ENCODE data around the gene ANXA2.

ANXA2 gene

DNA sequence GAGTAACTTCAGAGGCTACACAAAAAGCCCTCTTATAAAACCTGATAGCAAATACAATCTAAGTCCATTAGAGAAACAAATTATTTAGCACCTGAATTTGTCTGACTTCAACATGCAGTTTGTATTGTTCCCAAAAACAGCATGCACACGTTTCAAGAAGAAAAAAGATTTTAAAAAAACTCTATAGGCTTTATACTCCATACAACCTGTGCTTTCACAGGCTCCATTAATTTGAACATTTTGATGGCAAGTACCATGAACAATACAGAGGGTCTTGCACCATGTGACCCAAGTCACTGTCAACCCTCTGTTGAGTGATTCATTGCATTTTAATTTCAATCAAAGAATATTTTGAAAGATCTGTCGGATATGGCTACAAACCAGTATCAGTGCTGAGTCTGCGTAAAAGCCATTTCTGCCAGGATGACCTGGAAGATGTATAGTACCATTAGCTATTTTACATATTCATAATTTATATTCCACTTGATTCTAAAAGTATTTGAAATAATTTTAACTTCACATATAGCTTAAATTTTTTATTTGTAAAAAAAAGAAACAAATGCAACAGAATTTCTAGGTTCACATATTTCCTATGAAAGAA is 13.2 kb downstream of the ANXA2 start:
- Histone ChIP-seq H3K14ac (ENCODE audit: low read length) (no peak overlapping the region), H3K79me1 (ENCODE audit: low read length) (peaks cover 5% of the 10 kb centered on the region), H3K4me3 (ENCODE audit: low read depth, low read length) (no peak overlapping the region), H2BK5ac (ENCODE audit: low read depth, low read length, poor library complexity) (no peak overlapping the region), H4K91ac (ENCODE audit: low read depth, low read length) (no peak overlapping the region), H3K27ac (ENCODE audit: low read depth, low read length) (no peak overlapping the region), H3K9ac (ENCODE audit: low read length) (no peak overlapping the region), H4K8ac (ENCODE audit: low read depth, low read length) (no peak overlapping the region), H3K9me3 (ENCODE audit: insufficient read depth, low read depth, low read length) (no peaks in the 10 kb centered on the region), H4K12ac (ENCODE audit: low read depth, low read length) (no peak overlapping the region), H3K79me2 (ENCODE audit: control insufficient read depth, insufficient read depth, low read length, poor library complexity) (peaks cover 16% of the 10 kb centered on the region), H2AK5ac (ENCODE audit: low read length) (no peak overlapping the region), H3K18ac (ENCODE audit: low read length) (no peak overlapping the region), H3K36me3 (ENCODE audit: control insufficient read depth in 1 of 2, insufficient read depth in 2 of 2, low read length in 2 of 2) (peaks cover 15 to 40% of the 10 kb centered on the region in 2 experiments), H2BK12ac (ENCODE audit: low read length) (no peak overlapping the region), H2AFZ (ENCODE audit: insufficient read depth, low read length, poor library complexity) (no peak overlapping the region), H3K4me1 (ENCODE audit: control insufficient read depth in 1 of 2, insufficient read depth in 2 of 2, low read length in 2 of 2) (peaks cover 12 to 20% of the 10 kb centered on the region in 2 experiments), H3K23ac (ENCODE audit: low read length) (no peak overlapping the region), H3K27me3 (ENCODE audit: insufficient read depth, low read length) (no peaks in the 10 kb centered on the region), H2BK120ac (ENCODE audit: insufficient read depth, low read length, poor library complexity) (no peak overlapping the region), H3K4me2 (ENCODE audit: low read length) (no peak overlapping the region), H3K4ac (ENCODE audit: low read depth, low read length) (no peak overlapping the region)
- no CpG with 5 or more reads among the region's 3 CpGs for WGBS (ENCODE audit: extremely low coverage, insufficient coverage, insufficient read length)
- no peak for DNase-seq

DNA sequence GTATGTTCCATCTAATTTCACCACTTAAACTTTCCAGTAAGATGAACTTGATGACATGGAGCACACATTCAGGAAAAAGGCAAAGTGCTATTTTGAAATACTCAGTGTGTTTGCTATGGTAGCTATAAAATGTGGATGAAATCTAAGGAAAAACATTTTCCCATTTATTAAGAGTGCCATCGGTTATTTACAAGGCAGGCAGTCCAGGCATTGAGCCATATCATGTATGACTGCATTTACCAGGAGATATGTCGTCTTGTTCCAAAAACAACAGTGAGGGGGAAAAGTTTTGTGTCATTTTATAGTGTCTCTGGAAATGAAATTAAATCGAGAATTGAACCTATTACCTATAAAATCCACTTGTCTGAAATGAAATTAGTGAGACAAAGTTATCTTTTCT is 13.7 kb downstream of the ANXA2 start:
- Histone ChIP-seq H3K4me2 (ENCODE audit: low read length) (no peak overlapping the region), H3K36me3 (ENCODE audit: control insufficient read depth in 1 of 2, insufficient read depth in 2 of 2, low read length in 2 of 2) (peaks cover 15 to 36% of the 10 kb centered on the region in 2 experiments), H2BK120ac (ENCODE audit: insufficient read depth, low read length, poor library complexity) (no peak overlapping the region), H3K27me3 (ENCODE audit: insufficient read depth, low read length) (no peaks in the 10 kb centered on the region), H2BK12ac (ENCODE audit: low read length) (no peak overlapping the region), H3K27ac (ENCODE audit: low read depth, low read length) (no peak overlapping the region), H3K79me1 (ENCODE audit: low read length) (peaks cover 5% of the 10 kb centered on the region), H2AK5ac (ENCODE audit: low read length) (no peak overlapping the region), H4K8ac (ENCODE audit: low read depth, low read length) (no peak overlapping the region), H3K14ac (ENCODE audit: low read length) (no peak overlapping the region), H3K79me2 (ENCODE audit: control insufficient read depth, insufficient read depth, low read length, poor library complexity) (peaks cover 12% of the 10 kb centered on the region), H3K23ac (ENCODE audit: low read length) (no peak overlapping the region), H2BK5ac (ENCODE audit: low read depth, low read length, poor library complexity) (no peak overlapping the region), H4K12ac (ENCODE audit: low read depth, low read length) (no peak overlapping the region), H3K4me1 (ENCODE audit: control insufficient read depth in 1 of 2, insufficient read depth in 2 of 2, low read length in 2 of 2) (peaks cover 12 to 19% of the 10 kb centered on the region in 2 experiments), H2AFZ (ENCODE audit: insufficient read depth, low read length, poor library complexity) (no peak overlapping the region), H4K91ac (ENCODE audit: low read depth, low read length) (no peak overlapping the region), H3K9ac (ENCODE audit: low read length) (no peak overlapping the region), H3K4me3 (ENCODE audit: low read depth, low read length) (no peak overlapping the region), H3K18ac (ENCODE audit: low read length) (no peak overlapping the region), H3K9me3 (ENCODE audit: insufficient read depth, low read depth, low read length) (no peaks in the 10 kb centered on the region), H3K4ac (ENCODE audit: low read depth, low read length) (no peak overlapping the region)
- no CpG with 5 or more reads among the region's 3 CpGs for WGBS (ENCODE audit: extremely low coverage, insufficient coverage, insufficient read length)
- DNase-seq: no peak

DNA sequence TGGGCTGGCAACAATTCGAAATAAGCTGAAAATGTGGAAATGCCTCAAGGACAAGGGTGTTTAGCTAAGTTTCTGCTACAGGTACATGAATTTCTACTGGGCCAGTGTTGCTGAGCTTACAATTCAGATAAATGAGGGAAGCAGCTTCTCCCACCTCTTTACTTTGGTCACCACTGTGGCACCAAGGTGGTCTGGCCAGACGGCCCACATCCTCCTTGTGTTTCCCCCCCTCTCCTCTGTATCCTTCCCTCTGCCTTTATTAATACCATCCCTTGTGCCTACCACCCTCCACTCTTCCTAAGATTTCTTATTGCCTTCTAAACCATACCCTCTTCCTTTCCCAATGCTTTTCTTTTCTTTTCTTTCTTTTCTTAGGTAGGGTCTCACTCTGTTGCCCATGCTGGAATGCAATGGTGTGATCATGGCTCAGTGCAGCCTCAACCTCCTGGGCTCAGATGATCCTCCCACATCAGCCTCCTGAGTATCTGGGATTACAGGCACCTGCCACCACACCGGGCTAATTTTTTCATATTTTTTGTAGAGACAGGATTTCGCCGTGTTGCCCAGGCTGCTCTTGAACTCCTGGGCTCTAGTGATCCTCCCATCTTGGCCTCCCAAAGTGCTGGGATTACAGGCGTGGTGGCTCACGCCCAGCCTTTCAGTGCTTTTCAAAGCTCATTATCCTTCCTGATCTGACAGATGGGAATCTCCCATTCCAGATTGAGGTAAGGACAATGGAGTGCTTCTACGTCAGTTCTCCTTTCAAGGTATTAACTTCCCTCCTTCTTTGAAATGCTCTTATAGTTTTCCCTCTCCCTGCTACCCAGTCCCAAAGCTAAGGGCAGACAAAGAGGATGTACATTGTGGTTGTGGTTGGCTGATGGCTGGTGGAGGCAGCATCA is 14.8 kb downstream of the ANXA2 start:
- no peaks in the 10 kb centered on the region for H3K27me3 ChIP-seq (ENCODE audit: insufficient read depth, low read length)
- no peak overlapping the region for H4K8ac ChIP-seq (ENCODE audit: low read depth, low read length)
- no peak overlapping the region for H3K4me2 ChIP-seq (ENCODE audit: low read length)
- peaks cover 5% of the 10 kb centered on the region for H3K79me1 ChIP-seq (ENCODE audit: low read length)
- no peak overlapping the region for H2AK5ac ChIP-seq (ENCODE audit: low read length)
- no peak overlapping the region for H3K14ac ChIP-seq (ENCODE audit: low read length)
- peaks cover 12 to 17% of the 10 kb centered on the region in 2 experiments for H3K4me1 ChIP-seq (ENCODE audit: control insufficient read depth in 1 of 2, insufficient read depth in 2 of 2, low read length in 2 of 2)
- no peak overlapping the region for H4K91ac ChIP-seq (ENCODE audit: low read depth, low read length)
- no peak overlapping the region for H3K4me3 ChIP-seq (ENCODE audit: low read depth, low read length)
- H2BK12ac ChIP-seq (ENCODE audit: low read length): no peak overlapping the region
- H4K12ac ChIP-seq (ENCODE audit: low read depth, low read length): no peak overlapping the region
- no peak overlapping the region for H3K27ac ChIP-seq (ENCODE audit: low read depth, low read length)
- H3K18ac ChIP-seq (ENCODE audit: low read length): no peak overlapping the region
- H2AFZ ChIP-seq (ENCODE audit: insufficient read depth, low read length, poor library complexity): no peak overlapping the region
- peaks cover 6% of the 10 kb centered on the region for H3K79me2 ChIP-seq (ENCODE audit: control insufficient read depth, insufficient read depth, low read length, poor library complexity)
- peaks cover 18 to 39% of the 10 kb centered on the region in 2 experiments for H3K36me3 ChIP-seq (ENCODE audit: control insufficient read depth in 1 of 2, insufficient read depth in 2 of 2, low read length in 2 of 2)
- H3K23ac ChIP-seq (ENCODE audit: low read length): no peak overlapping the region
- no peak for DNase-seq
- no CpG with 5 or more reads among the region's 8 CpGs for WGBS (ENCODE audit: extremely low coverage, insufficient coverage, insufficient read length)
- H3K4ac ChIP-seq (ENCODE audit: low read depth, low read length): peak overlapping the region; percentile 35
- H3K9ac ChIP-seq (ENCODE audit: low read length): no peak overlapping the region
- H2BK120ac ChIP-seq (ENCODE audit: insufficient read depth, low read length, poor library complexity): no peak overlapping the region
- H3K9me3 ChIP-seq (ENCODE audit: insufficient read depth, low read depth, low read length): no peaks in the 10 kb centered on the region
- H2BK5ac ChIP-seq (ENCODE audit: low read depth, low read length, poor library complexity): no peak overlapping the region

DNA sequence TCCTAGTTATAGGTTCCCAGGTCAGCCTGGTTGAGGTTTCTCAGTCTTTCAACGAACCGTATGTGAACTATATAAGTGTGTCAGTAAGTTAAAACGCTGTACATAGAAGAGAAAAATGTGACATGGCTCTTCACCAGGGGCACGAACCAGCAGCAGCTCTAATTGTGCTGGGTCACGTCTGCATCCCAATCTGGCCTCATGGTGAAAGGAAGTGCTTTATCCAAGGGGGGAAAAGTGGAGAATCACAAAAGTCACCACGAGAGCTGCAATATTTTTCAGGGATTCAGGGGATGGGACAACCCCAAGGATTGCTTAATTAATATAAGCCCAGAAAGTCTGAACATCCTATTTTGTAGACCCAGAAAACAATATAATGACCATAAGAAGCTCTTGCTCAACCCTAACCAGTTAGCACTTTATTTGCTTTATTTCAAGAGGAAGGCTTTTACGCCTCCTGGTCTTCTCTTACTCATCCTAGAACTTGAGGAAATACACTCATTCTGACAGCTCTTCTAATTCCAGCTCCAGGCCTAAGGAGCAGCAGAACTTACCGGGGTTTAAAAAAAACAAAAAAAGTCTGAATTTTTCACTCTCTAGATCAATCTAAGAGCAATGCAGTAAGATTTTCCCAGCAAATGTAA is 16.5 kb downstream of the ANXA2 start:
- H2BK12ac ChIP-seq (ENCODE audit: low read length): no peak overlapping the region
- H3K4me3 ChIP-seq (ENCODE audit: low read depth, low read length): no peak overlapping the region
- H3K18ac ChIP-seq (ENCODE audit: low read length): no peak overlapping the region
- no peak overlapping the region for H3K4me2 ChIP-seq (ENCODE audit: low read length)
- peaks cover 12 to 20% of the 10 kb centered on the region in 2 experiments for H3K4me1 ChIP-seq (ENCODE audit: control insufficient read depth in 1 of 2, insufficient read depth in 2 of 2, low read length in 2 of 2)
- peaks cover 27 to 48% of the 10 kb centered on the region in 2 experiments for H3K36me3 ChIP-seq (ENCODE audit: control insufficient read depth in 1 of 2, insufficient read depth in 2 of 2, low read length in 2 of 2)
- peaks cover 5% of the 10 kb centered on the region for H3K79me1 ChIP-seq (ENCODE audit: low read length)
- H2AK5ac ChIP-seq (ENCODE audit: low read length): no peak overlapping the region
- H3K23ac ChIP-seq (ENCODE audit: low read length): no peak overlapping the region
- H2AFZ ChIP-seq (ENCODE audit: insufficient read depth, low read length, poor library complexity): no peak overlapping the region
- no peak overlapping the region for H3K4ac ChIP-seq (ENCODE audit: low read depth, low read length)
- no peak overlapping the region for H4K8ac ChIP-seq (ENCODE audit: low read depth, low read length)
- H3K27ac ChIP-seq (ENCODE audit: low read depth, low read length): peak overlapping the region; percentile 6
- H3K9ac ChIP-seq (ENCODE audit: low read length): no peak overlapping the region
- no peak overlapping the region for H2BK120ac ChIP-seq (ENCODE audit: insufficient read depth, low read length, poor library complexity)
- H4K91ac ChIP-seq (ENCODE audit: low read depth, low read length): no peak overlapping the region
- H3K14ac ChIP-seq (ENCODE audit: low read length): no peak overlapping the region
- no CpG with 5 or more reads among the region's 8 CpGs for WGBS (ENCODE audit: extremely low coverage, insufficient coverage, insufficient read length)
- no peaks in the 10 kb centered on the region for H3K27me3 ChIP-seq (ENCODE audit: insufficient read depth, low read length)
- no peak overlapping the region for H2BK5ac ChIP-seq (ENCODE audit: low read depth, low read length, poor library complexity)
- no peak overlapping the region for H4K12ac ChIP-seq (ENCODE audit: low read depth, low read length)
- H3K9me3 ChIP-seq (ENCODE audit: insufficient read depth, low read depth, low read length): no peaks in the 10 kb centered on the region
- no peak for DNase-seq
- peaks cover 3% of the 10 kb centered on the region for H3K79me2 ChIP-seq (ENCODE audit: control insufficient read depth, insufficient read depth, low read length, poor library complexity)
